Measurements from ENCODE around the gene SCART1.
"Not testable (repeated sequence)": the region's sequence is repeated elsewhere in the genome, so short reads cannot be mapped to it uniquely, and the experiment has no call there.

Gene SCART1

GRCh38 chr10:133432789-133433188 lies 21.0 kb upstream of the SCART1 start:
- not testable (repeated sequence) for DNase-seq (ENCODE audit: low spot score)

GRCh38 chr10:133438711-133439273 lies 15.0 kb upstream of the SCART1 start:
- no peak for DNase-seq (ENCODE audit: low spot score)

- DNase-seq (ENCODE audit: low spot score), result no peak
Measured at GRCh38 chr10:133439517-133440461, 14.0 kb upstream of the SCART1 start.

GRCh38 chr10:133440633-133441285 lies 13.0 kb upstream of the SCART1 start:
- DNase-seq (ENCODE audit: low spot score), result no peak

GRCh38 chr10:133441356-133441755 lies 12.4 kb upstream of the SCART1 start:
- DNase-seq (ENCODE audit: low spot score), result not testable (repeated sequence)

GRCh38 chr10:133441780-133442179 lies 12.0 kb upstream of the SCART1 start:
- no peak for DNase-seq (ENCODE audit: low spot score)

- DNase-seq (ENCODE audit: low spot score), result no peak
Measured at GRCh38 chr10:133442191-133442966, 11.4 kb upstream of the SCART1 start.

GRCh38 chr10:133442967-133443924 lies 10.5 kb upstream of the SCART1 start:
- no peak for DNase-seq (ENCODE audit: low spot score)

- no peak for DNase-seq (ENCODE audit: low spot score)
Measured at GRCh38 chr10:133444342-133445267, 9.1 kb upstream of the SCART1 start.

GRCh38 chr10:133445268-133445732 lies 8.4 kb upstream of the SCART1 start:
- DNase-seq (ENCODE audit: low spot score), result no peak

GRCh38 chr10:133445751-133446708 lies 7.7 kb upstream of the SCART1 start:
- DNase-seq (ENCODE audit: low spot score), result no peak

- no peak for DNase-seq (ENCODE audit: low spot score)
Measured at GRCh38 chr10:133446979-133447378, 6.8 kb upstream of the SCART1 start.

GRCh38 chr10:133448120-133448519 lies 5.6 kb upstream of the SCART1 start:
- DNase-seq (ENCODE audit: low spot score), result no peak

- DNase-seq (ENCODE audit: low spot score), result no peak
Measured at GRCh38 chr10:133451346-133451745, 2.4 kb upstream of the SCART1 start.

- DNase-seq (ENCODE audit: low spot score), result no peak
Measured at GRCh38 chr10:133452453-133452852, 1.3 kb upstream of the SCART1 start.

- no peak for DNase-seq (ENCODE audit: low spot score)
Measured at GRCh38 chr10:133454204-133454893, 604 bp downstream of the SCART1 start.

- no peak for DNase-seq (ENCODE audit: low spot score)
Measured at GRCh38 chr10:133455196-133455595, 1.5 kb downstream of the SCART1 start.

- no peak for DNase-seq (ENCODE audit: low spot score)
Measured at GRCh38 chr10:133455611-133456031, 1.9 kb downstream of the SCART1 start.

Data from globus pallidus (tissue), 1 donor.